ENCODE data around the gene CROCC. TPM values are rescaled to one million over a fixed set of nuclear protein-coding genes. Genes with fewer than 3 reads are reported as not detected.

CROCC gene
- total RNA-seq, 4 donors from 2014 or later, result 27.7 to 86.4 (median 60.2) TPM

DNA sequence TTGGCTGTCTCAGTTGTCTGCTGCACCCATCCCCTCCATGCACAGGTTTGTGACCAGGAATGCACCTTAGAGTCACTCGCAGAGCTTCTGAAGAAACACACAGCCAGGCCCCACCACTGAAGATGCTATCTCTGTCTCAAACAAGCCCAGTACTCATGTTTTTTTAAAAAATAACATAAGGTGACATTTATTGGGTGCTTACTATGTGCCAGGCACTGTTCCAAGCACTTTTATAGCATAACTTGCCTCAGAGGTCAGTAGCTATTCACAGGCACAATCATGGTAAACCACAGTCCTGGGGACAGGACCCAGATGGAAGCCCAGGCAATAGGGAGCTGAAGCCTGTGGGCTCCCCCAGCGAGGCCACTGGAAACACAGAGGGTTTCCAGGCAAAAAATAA is 98.8 kb downstream of the CROCC start:
- H3K27ac ChIP-seq, result no peak overlapping the region
- H3K36me3 ChIP-seq, result peaks cover 75% of the 10 kb centered on the region
- DNase-seq (ENCODE audit: low spot score in 2 of 2), result no peak
- H3K4me3 ChIP-seq, result no peak overlapping the region
- no peaks in the 10 kb centered on the region for H3K4me1 ChIP-seq
- WGBS, result 85% methylated on average over 2 of the region's 2 CpGs
- H3K27me3 ChIP-seq, result no peaks in the 10 kb centered on the region
- no peaks in the 10 kb centered on the region for H3K9me3 ChIP-seq
- no peak for TF ChIP-seq POLR2AphosphoS5 (IDR thresholded peaks at IDR 0.05)
- TF ChIP-seq, protein P1, sequence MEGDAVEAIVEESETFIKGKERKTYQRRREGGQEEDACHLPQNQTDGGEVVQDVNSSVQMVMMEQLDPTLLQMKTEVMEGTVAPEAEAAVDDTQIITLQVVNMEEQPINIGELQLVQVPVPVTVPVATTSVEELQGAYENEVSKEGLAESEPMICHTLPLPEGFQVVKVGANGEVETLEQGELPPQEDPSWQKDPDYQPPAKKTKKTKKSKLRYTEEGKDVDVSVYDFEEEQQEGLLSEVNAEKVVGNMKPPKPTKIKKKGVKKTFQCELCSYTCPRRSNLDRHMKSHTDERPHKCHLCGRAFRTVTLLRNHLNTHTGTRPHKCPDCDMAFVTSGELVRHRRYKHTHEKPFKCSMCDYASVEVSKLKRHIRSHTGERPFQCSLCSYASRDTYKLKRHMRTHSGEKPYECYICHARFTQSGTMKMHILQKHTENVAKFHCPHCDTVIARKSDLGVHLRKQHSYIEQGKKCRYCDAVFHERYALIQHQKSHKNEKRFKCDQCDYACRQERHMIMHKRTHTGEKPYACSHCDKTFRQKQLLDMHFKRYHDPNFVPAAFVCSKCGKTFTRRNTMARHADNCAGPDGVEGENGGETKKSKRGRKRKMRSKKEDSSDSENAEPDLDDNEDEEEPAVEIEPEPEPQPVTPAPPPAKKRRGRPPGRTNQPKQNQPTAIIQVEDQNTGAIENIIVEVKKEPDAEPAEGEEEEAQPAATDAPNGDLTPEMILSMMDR (IDR thresholded peaks at IDR 0.05), result no peak
- no peak for TF ChIP-seq EP300 (IDR thresholded peaks at IDR 0.05)
- TF ChIP-seq POLR2A (IDR thresholded peaks at IDR 0.05), result no peak

- Histone ChIP-seq H3K4me1 (peaks cover under 1% of the 10 kb centered on the region), H3K27ac (no peak overlapping the region), H3K27me3 (no peaks in the 10 kb centered on the region), H3K9me3 (no peaks in the 10 kb centered on the region), H3K36me3 (peaks cover 88% of the 10 kb centered on the region), H3K4me3 (no peak overlapping the region)
- WGBS, result 87% methylated on average over 10 of the region's 10 CpGs
- no peak for DNase-seq (ENCODE audit: low spot score in 2 of 2)
- no peak for TF ChIP-seq EP300 (IDR thresholded peaks at IDR 0.05)
- TF ChIP-seq POLR2AphosphoS5 (IDR thresholded peaks at IDR 0.05), result no peak
- TF ChIP-seq POLR2A (IDR thresholded peaks at IDR 0.05), result no peak
- TF ChIP-seq, protein P1 (IDR thresholded peaks at IDR 0.05), result no peak
These were observed 100.2 kb downstream of the CROCC start for GRCh38 chr1:17021896-17022295.

Other genes with a start within 250 kb of the CROCC start
- gene RNU1-4, start 181.4 kb upstream of the CROCC start, total RNA-seq, result under 1 TPM; under 0.01 TPM
- under 1 TPM; under 0.01 TPM for gene RNU1-2, start 26.0 kb upstream of the CROCC start, total RNA-seq
- gene MFAP2, start 58.7 kb downstream of the CROCC start, total RNA-seq, result 1 to 10 TPM; 5.6 to 8.3 (median 7.1) TPM
- 10 to 100 TPM; 42.7 to 62.0 (median 47.3) TPM for gene ATP13A2, start 90.0 kb downstream of the CROCC start, total RNA-seq
- gene SDHB, start 132.1 kb downstream of the CROCC start, total RNA-seq, result 10 to 100 TPM; 69.0 to 98.3 (median 90.5) TPM
- gene PADI2, start 197.5 kb downstream of the CROCC start, total RNA-seq, result 10 to 100 TPM; 15.4 to 27.2 (median 18.6) TPM